ENCODE results near the gene MED16. TPM values are rescaled to one million over a fixed set of nuclear protein-coding genes. Genes with fewer than 3 reads are reported as not detected.

The MED16 gene
- total RNA-seq, 2 experiments from 2014 or later = 42.8 to 46.8 TPM

- POLR2A ChIA-PET = no interaction called here
Observed at GRCh38 chr19:929203-929890, 36.4 kb upstream of the MED16 start.

GRCh38 chr19:928471-929202, 35.6 kb upstream of the MED16 start:
- ChIA-PET CTCF (interaction anchor here (1.3 kb wide), 1 partner anchor 55 kb away, joined by 4 read pairs; the partner anchor contains the start of gene WDR18), POLR2A (no interaction called here)

More at GRCh38 chr19:929203-929890, 36.4 kb upstream of the MED16 start:
- CTCF ChIA-PET = interaction anchor here (1.3 kb wide), 1 partner anchor 55 kb away, joined by 4 read pairs; the partner anchor contains the start of gene WDR18

GRCh38 chr19:927780-928401, 34.9 kb upstream of the MED16 start:
- ChIA-PET POLR2A (interaction anchor here (1.3 kb wide), 1 partner anchor 56 kb away, joined by 3 read pairs; the partner anchor contains the start of gene WDR18), CTCF (no interaction called here)

- POLR2A ChIA-PET = interaction anchor here (0.6 to 1.3 kb wide), 2 partner anchors 57 to 100 kb away, joined by 3 read pairs; partner anchors contain the start of gene WDR18
Observed at GRCh38 chr19:927351-927779, 34.4 kb upstream of the MED16 start.

GRCh38 chr19:926589-927350, 33.8 kb upstream of the MED16 start:
- POLR2A ChIA-PET = interaction anchor here (0.6 to 1.3 kb wide), 2 partner anchors 57 to 100 kb away, joined by 3 read pairs; partner anchors contain the start of gene WDR18
- CTCF ChIA-PET = interaction anchor here (0.7 kb wide), 3 partner anchors 10 to 127 kb away, joined by 3 to 4 read pairs (median 3); no protein-coding TSS in a partner anchor

More at GRCh38 chr19:927351-927779, 34.4 kb upstream of the MED16 start:
- CTCF ChIA-PET = interaction anchor here (0.7 kb wide), 3 partner anchors 10 to 126 kb away, joined by 3 to 4 read pairs (median 3); no protein-coding TSS in a partner anchor

- POLR2A ChIA-PET = interaction anchor here (1.3 kb wide), 1 partner anchor 58 kb away, joined by 3 read pairs; the partner anchor contains the start of gene WDR18
- CTCF ChIA-PET = no interaction called here
Observed at GRCh38 chr19:926323-926588, 33.3 kb upstream of the MED16 start.

- CTCF ChIA-PET = interaction anchor here (1.0 to 8.3 kb wide), 4 partner anchors 12 to 314 kb away, joined by 4 to 101 read pairs (median 5); partner anchors contain the start of genes CFD and WDR18
- POLR2A ChIA-PET = interaction anchor here (1.1 to 1.4 kb wide), 2 partner anchors 58 to 149 kb away, joined by 3 to 5 read pairs; partner anchors contain the start of gene WDR18
Observed at GRCh38 chr19:925526-926322, 32.7 kb upstream of the MED16 start, which contains the start of gene ARID3A. TSS of gene ARID3A (plus strand) at chr19:926035. CDS start at chr19:929529, 3,494 bp downstream.

- ChIA-PET CTCF (interaction anchor here (0.6 to 8.3 kb wide), 7 partner anchors 13 to 314 kb away, joined by 3 to 101 read pairs (median 4); partner anchors contain the start of genes CFD and WDR18), POLR2A (interaction anchor here (1.1 to 1.4 kb wide), 2 partner anchors 59 to 149 kb away, joined by 3 to 5 read pairs; partner anchors contain the start of gene WDR18)
Observed at GRCh38 chr19:925087-925525, 32.1 kb upstream of the MED16 start.

- ChIA-PET POLR2A (interaction anchor here (0.7 to 1.4 kb wide), 3 partner anchors 59 to 317 kb away, joined by 3 to 5 read pairs (median 5); partner anchors contain the start of genes ATP5F1D and WDR18), CTCF (interaction anchor here (0.6 to 8.3 kb wide), 8 partner anchors 13 to 315 kb away, joined by 3 to 101 read pairs (median 4); partner anchors contain the start of genes CFD and WDR18)
Observed at GRCh38 chr19:924553-925086, 31.6 kb upstream of the MED16 start.

- ChIA-PET POLR2A (interaction anchor here (0.8 to 2.2 kb wide), 6 partner anchors 11 to 977 kb away, joined by 3 to 7 read pairs (median 4); partner anchors contain the start of genes MED16, RNU6-9 and WDR18), CTCF (interaction anchor here (0.5 to 8.3 kb wide), 11 partner anchors 28 to 275 kb away, joined by 3 to 101 read pairs (median 5); partner anchors contain the start of genes CFD, MED16 and WDR18)
Observed at GRCh38 chr19:920051-920864, 27.3 kb upstream of the MED16 start.

- CTCF ChIA-PET = interaction anchor here (0.5 to 8.3 kb wide), 11 partner anchors 14 to 275 kb away, joined by 3 to 101 read pairs (median 3); partner anchors contain the start of genes CFD, MED16 and WDR18
- POLR2A ChIA-PET = interaction anchor here (0.8 to 2.2 kb wide), 5 partner anchors 10 to 978 kb away, joined by 3 to 7 read pairs (median 4); partner anchors contain the start of genes MED16, RNU6-9 and WDR18
Observed at GRCh38 chr19:919199-920050, 26.4 kb upstream of the MED16 start.

- POLR2A ChIA-PET = interaction anchor here (0.7 to 2.2 kb wide), 3 partner anchors 9 to 355 kb away, joined by 3 to 7 read pairs (median 3); partner anchors contain the start of gene WDR18
- CTCF ChIA-PET = interaction anchor here (0.6 to 8.3 kb wide), 5 partner anchors 13 to 64 kb away, joined by 3 to 101 read pairs (median 3); partner anchors contain the start of gene WDR18
Observed at GRCh38 chr19:918481-919198, 25.7 kb upstream of the MED16 start.

GRCh38 chr19:918152-918437, 25.1 kb upstream of the MED16 start:
- POLR2A ChIA-PET = interaction anchor here (2.2 kb wide), 1 partner anchor 66 kb away, joined by 7 read pairs; the partner anchor contains the start of gene WDR18
- CTCF ChIA-PET = interaction anchor here (0.7 to 8.3 kb wide), 3 partner anchors 55 to 65 kb away, joined by 3 to 101 read pairs (median 20); partner anchors contain the start of gene WDR18
